PC-9 (cell line): Measurements from ENCODE around the gene EMILIN1. TPM values are rescaled to one million over a fixed set of nuclear protein-coding genes. Genes with fewer than 3 reads are reported as not detected.

Experiments
- BruUV-seq: library from RNA; stranded (reverse); fragments of 400-500 nt; replicated peaks from 2 replicates; lab custom pipeline; 2021; lab: Mats Ljungman, UMichigan
- CTCF ChIA-PET: fragments of 300-600 bp; sonication (Branson Sonifier 250); formaldehyde crosslinking; loops from one replicate; lab custom pipeline; 2022; ENCODE audit warnings: antibody characterized with exemption; lab: Charles Lee
- POLR2A ChIA-PET: fragments of 300-600 bp; sonication (Branson Sonifier 250); formaldehyde crosslinking; loops from one replicate; lab custom pipeline; 2022; ENCODE audit warnings: antibody characterized with exemption; ENCODE audit not compliant: unreplicated experiment; lab: Charles Lee
- DNase-seq, 2 experiments: peaks; one replicate each; pipeline versions ENCODE4 v3.0.0 to v3.0.0-alpha.2; 2015 to 2022; ENCODE audit warnings: mixed read lengths in 1 of 2
- H2AFZ ChIP-seq: fragments of 200-600 bp; sonication (generic); 2 replicates; pipeline ENCODE4 v1.8.1; 2017; ENCODE audit warnings: antibody characterized with exemption
- H3F3A ChIP-seq: fragments of 200-600 bp; sonication (generic); 2 replicates; pipeline ENCODE4 v1.8.1; 2017; ENCODE audit warnings: antibody characterized with exemption, mild to moderate bottlenecking, low read depth; ENCODE audit not compliant: insufficient read depth
- H3K27ac ChIP-seq: fragments of 200-600 bp; sonication (generic); 2 replicates; pipeline ENCODE4 v1.6.1; 2016; ENCODE audit warnings: mixed run types
- H3K27me3 ChIP-seq: fragments of 200-600 bp; sonication (generic); 2 replicates; pipeline ENCODE4 v1.6.1; 2016; ENCODE audit warnings: low read depth, mixed run types; ENCODE audit not compliant: insufficient read depth
- H3K36me3 ChIP-seq: fragments of 200-600 bp; sonication (generic); 2 replicates; pipeline ENCODE4 v1.6.1; 2016; ENCODE audit warnings: low read depth, mixed run types
- H3K4me1 ChIP-seq: fragments of 200-600 bp; sonication (generic); replicated peaks from 2 replicates; pipeline ENCODE4 v1.6.1; 2016; ENCODE audit warnings: mixed run types; ENCODE audit not compliant: insufficient read depth
- H3K4me2 ChIP-seq: fragments of 200-600 bp; sonication (generic); 2 replicates; pipeline ENCODE4 v1.6.1; 2017; ENCODE audit warnings: mixed run types
- H3K4me3 ChIP-seq: fragments of 200-600 bp; sonication (generic); 2 replicates; pipeline ENCODE4 v1.6.1; 2016; ENCODE audit warnings: mixed run types
- H3K79me2 ChIP-seq: fragments of 200-600 bp; sonication (generic); 2 replicates; pipeline ENCODE4 v1.6.1; 2017; ENCODE audit warnings: low read depth, mixed run types
- H3K9me2 ChIP-seq: fragments of 200-600 bp; sonication (generic); 2 replicates; pipeline ENCODE4 v1.8.1; 2017; ENCODE audit warnings: mild to moderate bottlenecking; ENCODE audit not compliant: insufficient read depth
- H3K9me3 ChIP-seq: fragments of 200-600 bp; sonication (generic); 2 replicates; pipeline ENCODE4 v1.8.1; 2016; ENCODE audit warnings: low read depth; ENCODE audit not compliant: insufficient read depth
- H4K20me1 ChIP-seq: fragments of 200-600 bp; sonication (generic); 2 replicates; pipeline ENCODE4 v1.8.1; 2017; ENCODE audit not compliant: insufficient read depth
- EZH2 ChIP-seq: fragments of 200-600 bp; sonication (generic); IDR thresholded peaks from 2 replicates; pipeline ENCODE4 v1.8.0; 2017; ENCODE audit warnings: antibody characterized with exemption, low read depth
- intact Hi-C: fragments of 100-400 bp; cut with micrococcal nuclease; formaldehyde crosslinking; loops from one replicate; pipeline ENCODE4 v1.10.0; 2022; ENCODE audit not compliant: unreplicated experiment
- total RNA-seq: library from RNA; stranded (reverse); gene quantifications from 2 replicates; pipeline ENCODE4 v1.2.3, GENCODE V29; 2021
- TF ChIP-seq, protein P1 (sequence below): fragments of 200-600 bp; sonication (generic); conservative IDR thresholded peaks from 2 replicates; pipeline ENCODE4 v1.6.1; 2017; ENCODE audit warnings: mixed run types, antibody characterized with exemption, mild to moderate bottlenecking, moderate library complexity

EMILIN1 gene
- total RNA-seq, 1 experiment from 2014 or later = 1.6 TPM

DNA sequence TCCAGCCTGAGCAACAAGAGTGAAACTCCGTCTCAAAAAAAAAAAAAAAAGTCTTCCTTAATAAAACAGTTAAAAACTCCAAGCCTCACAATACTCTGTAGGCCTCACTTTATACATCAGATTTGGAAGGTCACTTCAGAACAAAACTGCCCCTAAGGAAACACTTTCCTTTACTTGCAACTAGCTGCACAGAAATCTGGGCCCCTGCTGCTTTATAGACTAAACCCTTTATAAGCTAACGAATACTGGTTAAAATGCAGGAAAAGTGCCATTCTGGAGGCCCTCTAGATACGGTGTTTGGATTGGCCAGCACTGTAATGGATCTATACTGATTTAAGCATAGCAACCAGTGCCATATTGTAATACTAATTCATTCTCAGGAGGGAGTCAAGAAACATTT is 46.7 kb downstream of the EMILIN1 start:
- no peak overlapping the region for H3K4me2 ChIP-seq
- H3F3A ChIP-seq = peaks cover 8% of the 10 kb centered on the region; the same call in 1 of the 2 replicates
- no peaks in the 10 kb centered on the region for H3K4me1 ChIP-seq
- no peak overlapping the region for H2AFZ ChIP-seq
- H4K20me1 ChIP-seq = no peaks in the 10 kb centered on the region
- peaks cover 42% of the 10 kb centered on the region for H3K27me3 ChIP-seq
- H3K27ac ChIP-seq = no peak overlapping the region
- H3K79me2 ChIP-seq = no peaks in the 10 kb centered on the region
- intact Hi-C loops = no loop called here
- ChIA-PET CTCF (interaction anchor here (0.7 kb wide), 1 partner anchor 24 kb away, joined by 5 read pairs; the partner anchor contains the start of gene TCF23), POLR2A (no interaction called here)
- no peaks in the 10 kb centered on the region for H3K9me2 ChIP-seq
- H3K4me3 ChIP-seq = no peak overlapping the region
- no peaks in the 10 kb centered on the region for H3K36me3 ChIP-seq
- no peaks in the 10 kb centered on the region for H3K9me3 ChIP-seq
- no TSS peak for BruUV-seq
- no peak for DNase-seq
- TF ChIP-seq, protein P1, sequence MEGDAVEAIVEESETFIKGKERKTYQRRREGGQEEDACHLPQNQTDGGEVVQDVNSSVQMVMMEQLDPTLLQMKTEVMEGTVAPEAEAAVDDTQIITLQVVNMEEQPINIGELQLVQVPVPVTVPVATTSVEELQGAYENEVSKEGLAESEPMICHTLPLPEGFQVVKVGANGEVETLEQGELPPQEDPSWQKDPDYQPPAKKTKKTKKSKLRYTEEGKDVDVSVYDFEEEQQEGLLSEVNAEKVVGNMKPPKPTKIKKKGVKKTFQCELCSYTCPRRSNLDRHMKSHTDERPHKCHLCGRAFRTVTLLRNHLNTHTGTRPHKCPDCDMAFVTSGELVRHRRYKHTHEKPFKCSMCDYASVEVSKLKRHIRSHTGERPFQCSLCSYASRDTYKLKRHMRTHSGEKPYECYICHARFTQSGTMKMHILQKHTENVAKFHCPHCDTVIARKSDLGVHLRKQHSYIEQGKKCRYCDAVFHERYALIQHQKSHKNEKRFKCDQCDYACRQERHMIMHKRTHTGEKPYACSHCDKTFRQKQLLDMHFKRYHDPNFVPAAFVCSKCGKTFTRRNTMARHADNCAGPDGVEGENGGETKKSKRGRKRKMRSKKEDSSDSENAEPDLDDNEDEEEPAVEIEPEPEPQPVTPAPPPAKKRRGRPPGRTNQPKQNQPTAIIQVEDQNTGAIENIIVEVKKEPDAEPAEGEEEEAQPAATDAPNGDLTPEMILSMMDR = no peak
- no peak for TF ChIP-seq EZH2

DNA sequence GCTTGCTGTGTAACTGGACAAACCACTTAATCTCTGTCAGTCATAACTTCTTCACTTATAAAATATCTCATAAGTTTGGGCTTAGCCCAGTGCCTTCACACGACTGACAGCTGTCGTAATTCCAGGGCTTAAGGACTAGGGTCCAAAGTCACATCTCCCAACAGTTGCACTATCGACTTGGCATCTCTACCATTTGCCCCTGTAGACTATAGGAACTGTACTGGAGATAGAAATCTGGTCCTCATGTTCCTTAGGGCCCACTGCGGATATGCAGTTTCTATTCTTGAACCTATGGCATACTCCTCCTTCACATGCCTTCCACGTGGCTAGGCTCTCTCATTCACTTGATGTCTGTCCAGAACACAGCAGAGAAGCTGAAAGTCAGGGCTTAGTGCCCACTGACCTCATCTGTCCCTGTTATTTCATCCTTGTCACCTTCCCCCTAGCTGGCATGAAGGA is 47.9 kb downstream of the EMILIN1 start:
- CTCF ChIA-PET = no interaction called here
- H3K79me2 ChIP-seq = no peaks in the 10 kb centered on the region

DNA sequence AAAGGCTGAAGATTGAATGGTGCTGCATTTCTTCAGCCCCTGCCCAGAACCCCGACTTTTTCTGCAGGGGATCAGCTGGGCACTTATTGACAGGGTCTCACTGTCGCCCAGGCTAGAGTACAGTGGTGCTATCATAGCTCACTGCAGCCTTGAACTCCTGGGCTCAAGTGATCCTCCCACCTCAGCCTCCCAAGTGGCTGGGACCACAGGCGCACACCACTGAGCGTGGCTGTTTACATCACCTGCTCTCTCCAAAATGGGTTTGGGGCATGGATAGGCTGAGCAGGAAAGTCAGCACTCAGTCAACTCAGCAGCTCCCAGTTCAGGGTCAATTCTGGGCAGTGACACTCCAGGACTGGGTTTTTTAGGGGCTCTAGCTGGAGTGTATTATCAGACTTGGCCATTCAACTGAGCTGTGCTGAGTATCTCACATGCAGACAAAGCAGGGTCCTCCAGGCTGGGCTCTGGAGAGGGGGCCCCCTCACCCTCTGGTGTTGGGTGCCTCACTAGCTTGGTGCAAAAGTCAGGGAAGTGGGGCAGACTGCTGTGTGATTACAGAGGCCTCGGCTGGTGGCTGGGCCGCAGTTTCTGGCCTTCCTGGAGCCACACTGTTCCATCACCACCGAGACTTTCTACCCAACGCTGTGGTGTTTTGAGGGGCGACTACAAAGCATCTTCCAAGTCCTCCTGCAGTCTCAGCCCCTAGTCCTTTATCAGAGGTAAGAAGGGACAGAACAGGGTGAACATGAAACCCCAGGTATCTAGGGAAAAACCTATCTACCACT is 49.7 kb downstream of the EMILIN1 start:
- CTCF ChIA-PET = no interaction called here

More for the DNA sequence above, 47.9 kb downstream of the EMILIN1 start:
- Histone ChIP-seq H3K27me3 (peaks cover 31% of the 10 kb centered on the region), H3K9me2 (no peaks in the 10 kb centered on the region), H3K4me3 (no peak overlapping the region), H3K9me3 (no peaks in the 10 kb centered on the region), H3K4me1 (no peaks in the 10 kb centered on the region), H3K27ac (no peak overlapping the region), H2AFZ (no peak overlapping the region), H4K20me1 (no peaks in the 10 kb centered on the region), H3K36me3 (0 out of 2 replicates have a peak, but pooled peaks cover 6% of the 10 kb centered on the region), H3K4me2 (no peak overlapping the region), H3F3A (peaks cover 10% of the 10 kb centered on the region; the same call in 1 of the 2 replicates)
- no peak for DNase-seq
- TSS peak; percentile 19 for BruUV-seq
- POLR2A ChIA-PET = no interaction called here
- TF ChIP-seq, protein P1 = no peak
- TF ChIP-seq EZH2 = no peak
- intact Hi-C loops = no loop called here

More for the DNA sequence above, 49.7 kb downstream of the EMILIN1 start:
- no peak overlapping the region for H3K27ac ChIP-seq
- H3K27me3 ChIP-seq = peaks cover 13% of the 10 kb centered on the region
- H2AFZ ChIP-seq = no peak overlapping the region
- DNase-seq = no peak
- intact Hi-C loops = no loop called here
- POLR2A ChIA-PET = interaction anchor here (0.5 kb wide), 1 partner anchor 90 kb away, joined by 6 read pairs; no protein-coding TSS in a partner anchor
- peaks cover 5% of the 10 kb centered on the region for H3K4me1 ChIP-seq
- H3K9me2 ChIP-seq = no peaks in the 10 kb centered on the region
- no peak for TF ChIP-seq EZH2
- TF ChIP-seq, protein P1 = no peak
- H3K36me3 ChIP-seq = 0 out of 2 replicates have a peak, but pooled peaks cover 8% of the 10 kb centered on the region
- peaks cover 7% of the 10 kb centered on the region for H3K79me2 ChIP-seq
- no peak overlapping the region for H3K4me3 ChIP-seq
- H3K4me2 ChIP-seq = no peak overlapping the region
- BruUV-seq = no TSS peak
- H3F3A ChIP-seq = peaks cover 10% of the 10 kb centered on the region; the same call in 1 of the 2 replicates
- H4K20me1 ChIP-seq = peaks cover 3% of the 10 kb centered on the region; the same call in 1 of the 2 replicates
- no peaks in the 10 kb centered on the region for H3K9me3 ChIP-seq
